ENCODE measurements around the gene PAK4.

Gene PAK4

DNA sequence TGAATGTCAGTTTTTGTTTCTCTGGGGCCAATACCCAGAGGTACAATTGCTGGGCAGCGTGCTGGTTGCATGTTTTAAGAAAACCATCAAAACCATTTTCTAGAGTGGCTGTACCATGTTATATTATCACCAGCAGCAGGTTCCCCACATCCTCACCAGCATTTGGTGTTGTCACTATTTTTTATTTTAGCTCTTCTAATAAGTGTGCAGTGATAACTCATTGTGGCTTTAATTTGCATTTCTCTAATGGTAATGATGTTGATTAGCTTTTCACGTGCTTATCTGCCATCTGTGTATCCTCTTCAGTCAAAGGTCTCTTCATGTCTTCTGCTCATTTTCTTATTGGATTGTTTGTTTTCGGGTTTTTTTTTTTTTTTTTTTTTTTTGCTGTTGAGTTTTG lies 21.9 kb downstream of the PAK4 start:
- DNase-seq = no peak

DNA sequence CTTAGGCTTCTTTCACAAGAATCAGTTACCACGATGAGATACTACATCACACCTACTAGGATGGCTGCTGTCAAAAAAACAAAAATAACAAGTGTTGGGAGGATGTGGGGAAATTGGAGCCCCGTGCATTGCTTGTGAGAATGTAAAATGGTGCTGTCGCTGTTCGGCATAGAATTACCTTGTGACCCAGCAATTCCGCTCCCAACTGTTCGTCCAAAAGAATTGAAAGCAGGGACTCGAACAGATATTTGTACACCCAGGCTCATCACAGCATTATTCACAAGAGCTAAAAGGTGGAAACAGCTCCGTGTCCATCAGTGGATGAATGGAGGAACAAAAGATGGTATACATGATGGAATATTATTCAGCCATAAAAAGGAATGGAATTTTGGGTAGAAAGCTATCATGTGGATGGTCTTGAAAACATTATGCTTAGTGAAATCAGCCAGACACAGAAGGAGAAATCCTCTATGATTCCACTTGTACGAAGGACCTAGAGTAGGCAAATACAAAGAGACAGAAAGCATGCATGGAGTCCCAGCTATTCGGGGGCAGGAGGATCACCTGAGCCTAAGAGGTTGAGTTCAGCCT lies 23.4 kb downstream of the PAK4 start:
- DNase-seq = no peak

DNA sequence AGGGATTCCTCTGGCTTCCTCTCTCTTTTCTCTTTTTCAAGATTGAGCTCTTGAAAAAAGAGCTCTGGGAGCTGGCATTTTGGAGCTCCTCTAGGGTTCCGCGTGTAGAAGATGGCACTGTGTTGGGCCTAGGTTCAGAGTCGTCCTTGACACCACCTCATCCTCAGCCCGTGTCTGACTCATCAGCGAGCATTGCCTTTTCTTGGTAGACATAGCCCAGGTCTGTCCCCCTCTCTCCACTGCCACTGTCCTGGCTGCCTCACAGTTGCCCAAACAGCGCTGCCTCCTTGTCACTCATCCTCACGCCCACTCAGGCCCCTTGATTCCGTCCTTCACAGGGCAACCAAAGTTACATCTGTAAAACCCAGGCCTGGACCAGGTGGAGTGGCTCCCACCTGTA lies 24.6 kb downstream of the PAK4 start:
- DNase-seq = no peak

DNA sequence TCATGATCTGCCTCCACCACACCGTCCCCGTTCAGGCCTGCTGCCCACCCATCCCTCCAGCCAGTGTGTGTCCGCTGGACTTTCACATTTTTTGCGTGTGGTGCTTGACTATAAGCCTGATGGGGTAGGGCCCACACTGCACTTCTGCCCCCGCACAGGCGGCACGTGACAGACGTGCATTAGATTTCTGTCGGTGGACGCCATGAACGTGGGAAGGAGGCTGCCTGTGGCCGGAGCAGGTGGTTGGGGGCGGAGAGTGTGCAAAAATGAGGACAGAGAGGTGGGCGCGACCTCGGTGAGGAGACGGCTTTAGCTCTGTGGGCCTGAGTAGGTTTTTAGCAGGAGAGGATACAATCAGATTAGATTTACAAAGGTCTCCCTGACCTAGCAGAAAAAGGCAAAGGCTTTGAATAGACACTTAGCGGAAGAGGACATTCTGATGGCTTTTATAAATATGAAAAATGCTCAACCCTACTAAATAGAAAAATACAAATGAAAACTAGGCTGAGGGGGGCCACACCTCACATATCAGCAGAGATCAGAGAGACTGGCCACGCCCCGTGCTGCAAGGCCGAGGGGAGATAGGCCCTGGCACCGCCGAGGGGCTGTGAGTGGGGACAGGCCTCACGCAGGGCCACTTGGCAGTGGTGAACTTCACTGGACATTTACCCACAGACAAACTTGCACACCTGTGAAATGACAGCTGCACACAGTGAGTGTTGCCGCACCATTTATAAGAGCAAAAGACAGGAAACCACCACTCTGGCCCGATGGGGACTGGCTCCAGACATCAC lies 25.4 kb downstream of the PAK4 start:
- no peak for DNase-seq

DNA sequence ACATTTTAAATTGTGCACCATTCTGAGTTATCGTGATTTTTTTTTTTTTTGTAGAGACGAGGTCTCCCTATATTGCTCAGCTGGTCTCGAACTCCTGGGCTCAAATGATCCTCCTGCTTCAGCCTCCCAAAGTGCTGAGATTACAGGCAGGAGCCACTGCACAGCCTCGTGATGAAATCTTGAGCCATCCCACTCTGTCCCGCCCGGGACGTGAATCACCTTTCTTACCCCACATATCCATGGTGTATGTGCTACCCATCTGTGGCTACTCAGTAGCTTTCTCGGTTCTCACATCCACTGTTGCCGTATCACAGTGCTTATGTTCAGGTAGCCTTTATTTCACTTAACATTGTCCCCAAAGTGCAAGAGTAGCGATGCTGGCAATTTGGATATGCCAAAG lies 26.5 kb downstream of the PAK4 start:
- no peak for DNase-seq

DNA sequence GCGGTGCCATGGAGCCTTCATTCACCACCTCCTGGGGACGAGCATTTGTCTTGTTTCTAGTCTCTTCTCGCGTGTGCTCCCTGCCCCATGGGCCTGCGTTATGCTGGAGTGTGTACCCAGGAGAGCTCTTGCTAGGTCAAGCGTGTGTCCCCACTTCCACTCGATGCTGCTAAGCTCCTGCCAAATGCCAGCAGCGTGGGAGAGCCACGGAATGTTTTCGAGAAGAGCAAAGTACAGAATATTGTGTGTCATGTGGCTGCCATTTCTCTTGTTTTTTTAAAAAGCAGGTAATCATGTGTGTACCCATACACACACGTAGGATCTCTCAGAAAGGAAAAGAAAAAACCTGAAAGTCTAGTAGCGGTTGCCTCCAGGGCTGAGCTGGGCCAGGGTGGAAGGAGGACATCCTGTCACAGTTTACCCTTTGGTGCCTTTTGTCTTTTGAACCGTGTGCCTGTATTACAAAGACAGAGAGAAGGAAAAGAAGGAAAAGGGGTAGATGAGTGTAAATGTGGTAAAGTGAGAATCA lies 28.6 kb downstream of the PAK4 start:
- no peak for DNase-seq

DNA sequence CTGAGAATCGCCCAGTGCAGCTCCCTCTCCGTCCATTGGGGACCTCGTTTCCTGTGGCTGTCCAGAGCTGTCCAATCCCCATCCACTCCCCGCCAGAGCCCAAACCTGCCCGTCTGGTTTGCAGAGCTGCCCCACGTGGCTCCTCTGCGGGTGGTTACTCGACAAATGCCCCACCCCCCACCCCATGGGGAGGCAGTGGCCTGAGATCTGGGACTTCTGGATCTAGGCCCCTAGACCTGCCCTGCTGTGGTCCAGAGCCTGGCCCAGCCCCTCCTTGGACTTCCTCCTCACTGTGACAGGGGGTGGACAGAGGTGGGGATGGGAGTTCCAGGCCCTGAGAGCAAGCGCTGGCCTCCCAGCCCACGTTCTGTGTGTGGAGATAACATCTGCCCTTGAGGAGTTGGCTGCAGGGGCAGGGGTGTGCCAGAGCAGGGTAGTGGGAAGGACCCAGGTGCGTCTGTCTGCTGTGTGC lies 29.1 kb downstream of the PAK4 start:
- DNase-seq = no peak

DNA sequence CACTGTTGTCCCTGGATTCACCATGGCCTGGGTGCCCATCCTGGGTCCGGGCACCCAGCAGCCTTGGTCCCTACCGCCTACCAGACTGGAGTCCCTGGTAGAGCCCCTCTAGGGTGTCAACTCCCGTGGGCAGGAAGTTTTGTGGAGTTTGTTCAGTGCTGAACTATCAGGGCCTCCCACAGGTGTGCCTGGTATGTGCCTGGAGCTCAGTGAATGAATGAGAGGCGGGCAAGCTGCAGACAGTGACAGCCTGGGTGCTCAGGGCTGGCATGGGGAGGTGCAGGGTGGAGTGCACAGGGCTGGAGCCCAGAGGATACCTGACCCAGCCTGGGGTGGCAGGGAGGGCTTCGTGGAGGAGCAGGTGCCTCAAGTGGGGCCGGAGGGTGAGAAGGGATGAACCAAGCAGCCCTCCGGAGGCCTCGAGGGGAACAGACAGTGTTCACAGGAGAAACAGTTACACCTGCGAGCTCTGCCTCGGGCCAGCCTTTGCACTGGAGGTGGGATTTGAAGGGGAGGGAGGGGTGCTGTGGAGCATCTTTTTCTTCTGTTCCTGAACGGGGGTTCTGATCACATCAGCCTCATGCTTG lies 29.6 kb downstream of the PAK4 start:
- no peak for DNase-seq

DNA sequence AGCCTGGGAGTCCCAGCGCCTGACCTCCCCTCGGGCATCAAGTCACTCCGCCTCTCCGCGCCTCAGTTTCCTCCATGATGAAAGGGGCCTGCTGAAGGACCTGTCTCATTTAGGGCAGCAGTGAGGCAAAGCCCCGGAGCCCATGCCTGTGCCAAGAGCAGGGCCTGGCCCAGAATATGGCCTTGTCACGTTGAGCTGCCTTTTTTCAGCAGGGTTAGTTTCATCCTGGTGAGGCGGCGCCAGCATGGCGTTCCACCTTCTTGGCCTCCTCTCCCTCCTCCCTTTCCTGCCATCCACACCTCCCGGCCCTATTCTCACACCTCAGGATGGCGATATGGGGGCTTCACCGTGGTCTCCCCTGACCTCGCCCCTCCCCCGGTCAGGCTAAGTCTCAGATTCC lies 30.2 kb downstream of the PAK4 start:
- no peak for DNase-seq

DNA sequence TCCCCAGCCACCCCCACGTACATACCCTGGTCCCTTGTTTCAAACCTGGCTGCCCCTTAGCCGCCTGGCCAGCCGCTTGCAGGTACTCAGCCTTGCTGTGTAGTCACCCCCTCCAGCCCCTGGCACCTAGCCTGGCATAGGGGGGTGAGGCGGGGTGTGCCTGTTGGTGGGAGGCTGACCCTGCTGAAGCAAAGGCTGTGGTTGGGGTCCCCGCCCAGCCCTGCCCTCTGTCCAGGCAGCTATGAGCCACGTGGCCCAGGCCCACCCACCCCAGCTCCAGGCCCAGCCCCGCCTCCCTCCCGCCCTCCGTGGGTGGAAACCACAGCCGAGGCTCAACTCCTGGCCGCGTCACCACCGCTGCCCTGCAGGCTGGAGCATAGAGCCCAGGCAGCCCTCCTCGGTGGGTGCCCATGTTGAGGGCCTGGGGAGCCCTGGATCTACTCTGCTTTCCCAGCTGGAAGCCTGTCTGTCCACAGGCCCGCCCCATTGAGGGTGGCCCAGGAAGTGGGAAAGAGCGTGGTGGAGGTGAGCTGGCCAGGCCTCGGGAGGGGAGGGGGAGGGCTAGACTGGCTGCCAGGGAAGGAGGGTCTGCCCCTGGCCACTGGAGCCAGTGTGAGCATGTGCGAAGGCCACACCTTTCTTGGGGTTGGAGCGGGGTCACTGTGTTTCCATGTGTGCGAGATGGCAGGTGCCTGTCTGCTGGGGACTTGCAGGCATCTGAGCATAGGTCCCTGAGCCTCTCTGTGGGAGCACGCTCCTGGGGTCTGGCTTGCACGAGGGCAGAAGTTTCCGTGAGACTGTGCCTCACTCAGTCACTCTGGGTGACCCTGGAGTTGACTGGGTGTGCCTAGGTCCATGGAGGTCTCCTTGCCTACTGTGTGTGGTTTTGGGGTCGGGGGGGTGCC lies 31.0 kb downstream of the PAK4 start:
- DNase-seq = no peak

DNA sequence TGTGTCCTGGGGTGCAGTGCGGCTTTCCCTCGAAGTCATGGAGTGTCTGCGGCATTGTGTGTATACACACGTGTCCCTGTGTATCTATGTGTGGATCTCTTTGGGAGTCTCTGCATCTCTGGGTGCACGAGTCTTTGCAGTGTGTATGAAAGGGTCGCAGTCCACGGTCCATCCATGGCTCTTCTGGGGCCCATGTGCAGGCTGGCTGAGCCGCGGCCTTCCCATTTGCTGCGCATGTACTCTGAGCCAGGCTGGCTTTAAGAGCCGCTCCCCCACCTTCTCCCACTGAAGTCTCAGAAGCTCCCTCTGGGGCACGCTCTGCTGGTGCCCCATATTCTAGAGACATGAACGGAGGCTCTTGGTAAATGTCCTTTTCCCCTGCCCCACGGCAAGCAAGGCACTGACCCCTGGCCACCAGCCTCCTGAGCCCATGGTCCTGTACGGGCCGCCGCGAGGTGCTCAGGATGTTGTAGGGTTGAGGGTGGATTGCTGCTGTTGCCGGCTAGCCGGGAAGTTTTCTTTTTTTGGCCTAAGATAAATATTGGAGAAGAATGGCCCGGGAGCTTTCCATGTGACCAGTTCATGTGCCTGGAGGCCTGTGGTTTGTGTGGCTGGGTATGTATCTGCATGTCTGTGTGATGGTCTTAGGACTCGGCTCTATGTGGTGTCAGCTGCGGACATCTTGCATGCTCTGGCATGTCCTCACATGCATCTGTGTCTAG lies 31.9 kb downstream of the PAK4 start:
- DNase-seq = no peak

DNA sequence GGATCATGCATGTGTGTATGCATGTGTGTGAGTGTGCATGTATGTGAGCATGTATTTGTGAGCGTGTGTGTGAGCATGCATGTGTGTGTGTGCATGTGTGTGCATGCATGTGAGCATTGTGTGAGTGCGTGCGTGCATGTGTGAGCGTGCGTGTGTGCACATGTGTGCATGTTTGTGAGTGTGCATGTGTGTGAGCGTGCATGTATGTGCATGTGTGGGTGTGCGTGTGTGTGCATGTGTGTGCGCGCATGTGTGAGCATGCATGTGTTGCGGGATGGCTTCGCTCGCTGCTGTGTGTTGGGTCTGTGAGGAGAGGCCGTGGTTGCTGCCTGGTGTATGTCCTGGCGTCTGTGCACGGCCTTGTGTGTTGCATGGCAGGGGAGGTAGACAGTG lies 32.4 kb downstream of the PAK4 start:
- DNase-seq = no peak

DNA sequence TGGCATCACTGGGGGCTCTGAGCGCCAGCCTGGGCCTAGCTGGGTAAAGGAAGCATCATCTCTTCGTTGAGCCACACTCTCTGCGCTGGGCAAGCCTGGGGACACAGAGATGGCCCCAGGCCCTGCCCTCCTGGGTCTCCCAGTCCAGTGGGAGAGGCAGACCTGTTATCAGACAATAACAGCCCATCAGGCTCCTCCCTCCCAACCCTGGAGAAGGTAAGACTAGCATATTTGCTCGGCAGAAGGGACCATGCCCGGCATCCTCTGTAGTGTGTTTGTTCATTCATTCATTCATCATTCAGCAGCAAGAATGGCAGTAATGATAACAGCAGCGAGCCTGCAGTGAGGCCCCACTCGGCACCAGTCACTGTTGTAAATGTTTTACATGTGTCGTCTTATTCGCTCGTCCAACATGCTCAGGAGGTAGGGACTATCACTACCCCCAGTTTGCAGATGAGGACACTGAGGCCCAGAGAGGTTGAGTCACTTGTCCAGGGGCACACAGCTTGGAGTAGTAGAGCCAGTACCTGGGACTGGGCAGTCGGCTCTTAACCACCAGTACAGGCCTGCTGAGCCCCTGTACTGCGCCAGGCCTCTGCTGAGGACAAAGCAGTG lies 33.2 kb downstream of the PAK4 start:
- DNase-seq = no peak

DNA sequence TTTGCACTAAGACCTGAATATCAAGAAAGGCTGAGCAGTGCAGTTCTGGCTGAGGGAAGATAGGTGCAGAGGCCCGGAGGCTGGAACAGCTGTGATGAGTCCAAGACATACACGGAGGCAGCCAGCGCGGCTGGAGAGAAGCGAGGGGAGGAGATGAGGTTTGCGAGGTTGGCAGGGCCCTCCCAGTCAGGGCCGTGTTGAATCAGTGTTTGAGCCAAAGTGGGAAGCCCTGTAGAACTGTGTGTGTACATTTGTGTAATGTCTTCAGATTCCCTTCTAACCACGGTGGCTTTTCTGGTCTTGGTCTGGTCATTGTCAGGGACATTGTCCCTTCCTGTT lies 34.9 kb downstream of the PAK4 start:
- DNase-seq = no peak

DNA sequence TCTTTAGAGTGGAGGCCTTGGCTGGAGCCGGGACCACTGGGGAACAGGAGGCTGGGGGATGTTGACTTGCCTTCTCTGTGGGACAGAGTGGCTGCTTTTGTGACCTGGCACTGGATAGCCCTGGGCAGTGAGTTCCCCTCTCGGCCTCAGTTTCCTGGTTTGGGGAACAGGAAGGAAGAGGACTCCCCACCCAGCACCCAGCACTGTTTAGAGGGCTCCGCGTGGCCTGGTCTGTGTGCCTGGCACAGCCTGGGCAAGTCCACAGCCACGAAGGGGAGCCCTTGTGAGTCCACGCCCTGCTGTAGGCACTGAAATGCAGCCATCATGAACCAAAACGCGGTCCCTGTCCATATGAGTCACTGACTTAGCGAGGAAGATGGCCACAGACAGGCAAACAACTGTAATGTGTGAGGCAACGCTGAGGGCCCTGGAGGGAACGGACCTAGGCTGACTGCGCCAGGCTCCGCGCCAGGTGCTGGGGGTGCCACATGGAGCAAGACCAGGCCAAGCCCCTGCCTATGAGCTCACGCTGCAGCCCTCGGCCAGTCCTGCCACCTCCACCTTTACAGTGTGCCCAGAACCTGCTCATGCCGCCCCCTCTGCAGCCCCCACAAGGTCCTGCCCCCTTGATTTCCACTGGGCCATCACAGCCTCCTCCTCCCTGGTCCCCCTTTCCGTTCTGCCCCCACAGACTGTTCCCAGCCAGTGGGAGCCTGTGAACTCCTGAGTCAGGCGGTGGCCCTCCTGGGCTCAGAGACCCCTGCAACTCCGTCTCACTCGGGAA lies 35.5 kb downstream of the PAK4 start:
- DNase-seq = no peak

DNA sequence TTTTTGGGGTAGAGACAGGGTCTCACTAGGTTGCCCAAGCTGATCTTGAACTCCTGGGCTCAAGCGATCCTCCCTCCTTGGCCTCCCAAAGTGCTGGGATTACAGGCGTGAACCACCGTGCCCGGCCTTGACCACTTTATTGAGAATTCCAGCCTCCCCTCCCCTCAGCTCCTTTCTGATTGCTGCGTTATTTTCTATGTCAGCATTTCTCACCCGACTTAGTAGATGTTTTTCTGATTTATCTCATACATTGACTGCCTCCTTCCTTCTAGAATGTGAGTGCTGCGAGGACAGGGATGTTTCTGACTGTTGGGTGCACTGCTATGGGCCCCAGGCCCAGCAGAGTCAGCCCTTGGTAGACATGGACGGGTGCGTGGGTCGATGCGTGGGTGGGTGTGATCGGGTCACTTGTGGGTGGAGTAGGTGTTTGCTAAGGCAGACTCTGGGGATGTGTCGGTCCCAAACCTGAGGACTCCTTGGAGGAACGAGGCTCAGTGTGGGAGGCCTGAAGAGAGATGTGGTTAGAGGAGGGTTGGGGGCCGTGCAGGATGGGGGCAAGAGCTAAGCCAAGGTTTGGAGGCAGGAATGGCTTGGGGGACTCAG lies 37.0 kb downstream of the PAK4 start:
- no peak for DNase-seq

DNA sequence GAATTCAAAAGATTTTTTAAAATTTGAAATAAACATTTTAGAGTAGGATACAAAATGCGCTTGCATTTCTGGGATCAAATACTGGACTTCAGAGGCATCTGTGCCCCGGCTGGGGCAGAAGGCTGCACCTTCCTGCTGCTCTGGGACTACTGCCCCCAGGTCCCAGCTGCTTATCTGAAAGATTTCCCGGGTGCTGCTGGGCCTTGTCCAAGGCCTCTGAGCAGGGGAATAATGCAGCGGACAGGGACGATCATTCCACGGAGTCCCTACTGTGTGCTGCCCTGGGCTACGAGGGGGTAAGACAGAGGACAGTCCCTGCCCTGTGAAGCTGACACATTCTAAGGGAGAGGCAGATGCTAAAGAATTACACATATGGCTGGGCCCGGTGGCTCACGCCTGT lies 38.0 kb downstream of the PAK4 start:
- no peak for DNase-seq

DNA sequence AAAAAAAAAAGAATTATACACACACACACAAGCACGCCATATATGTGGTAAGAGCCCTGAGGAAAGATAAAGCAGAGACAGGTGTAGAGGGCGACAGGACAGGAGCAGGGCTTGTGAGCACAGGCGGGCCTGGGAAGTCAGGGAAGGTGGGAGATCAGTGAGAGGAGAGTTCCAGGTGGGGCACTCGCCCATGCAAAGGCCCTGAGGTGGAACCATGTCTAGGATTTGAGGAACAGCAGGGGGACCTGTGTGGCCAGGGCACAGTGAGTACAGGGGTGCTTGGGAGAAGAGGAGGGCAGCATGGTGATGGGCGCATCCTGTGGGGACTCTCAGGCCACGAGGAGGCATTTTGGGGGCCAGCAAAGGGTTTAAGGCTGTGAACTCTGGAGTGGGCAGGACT lies 38.7 kb downstream of the PAK4 start:
- DNase-seq = no peak

DNA sequence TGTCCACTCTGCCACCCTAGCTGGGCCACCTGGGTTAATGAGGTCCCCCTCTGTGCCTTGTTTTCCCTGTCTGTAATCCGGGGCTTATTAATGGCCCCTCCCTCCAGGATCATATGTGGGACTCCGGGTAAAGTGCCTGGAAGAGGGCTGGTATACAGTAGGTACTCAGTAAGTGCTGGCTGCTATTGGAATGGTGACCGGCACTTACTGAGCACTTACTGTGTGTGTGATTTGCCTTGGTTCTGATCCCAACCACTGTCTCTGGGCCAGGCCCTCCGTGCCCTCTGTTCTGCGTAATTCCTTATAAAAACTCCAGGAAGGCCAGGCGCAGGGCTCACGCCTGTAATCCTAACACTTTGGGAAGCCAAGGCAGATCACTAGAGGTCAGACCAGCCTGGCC lies 40.3 kb downstream of the PAK4 start:
- no peak for DNase-seq

DNA sequence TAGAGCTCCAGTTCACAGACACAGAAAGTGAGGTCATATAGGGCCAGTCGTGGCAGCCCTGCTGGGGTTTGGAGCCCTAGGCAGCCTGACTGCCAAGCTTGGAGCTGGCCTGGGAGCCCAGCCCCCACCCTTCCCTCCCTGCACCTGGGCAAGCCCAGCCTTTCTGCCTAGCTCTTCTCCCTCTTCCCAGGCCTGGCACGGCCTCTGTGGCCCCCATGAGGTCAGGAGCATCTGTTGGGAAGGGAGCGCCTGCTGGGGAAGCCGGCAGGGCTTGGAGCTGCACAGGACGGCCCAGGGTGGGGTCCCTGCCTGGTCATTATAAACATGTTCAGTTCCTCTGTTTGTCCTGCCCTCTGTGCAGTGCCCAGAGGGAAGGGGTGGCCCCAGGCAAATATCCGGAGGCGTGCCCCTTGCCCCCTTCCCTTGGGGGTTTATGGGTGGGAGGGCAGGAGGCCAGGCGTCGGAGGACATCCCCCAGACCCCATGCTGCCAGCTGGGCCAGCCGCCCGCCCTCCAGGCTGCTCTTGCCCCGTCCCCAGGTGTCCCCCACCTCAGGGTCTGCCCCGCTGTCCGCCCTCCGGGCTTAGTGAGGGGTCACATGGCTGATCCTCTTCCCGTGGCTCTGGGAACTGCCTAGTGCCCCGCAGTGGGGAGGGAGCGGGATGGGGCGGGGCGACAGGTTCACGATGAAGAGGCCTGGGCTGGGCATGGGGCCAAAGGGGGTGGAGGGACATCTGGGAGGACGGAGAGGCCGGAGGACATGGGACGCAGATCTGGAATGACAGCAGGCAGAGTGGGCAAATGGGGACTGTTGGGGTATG lies 41.2 kb downstream of the PAK4 start:
- DNase-seq = no peak

Data from suppressor macrophage treated with lipopolysaccharide for 1 hour (primary cell).